ENCODE results near the gene TEDC2.

TEDC2 gene

GRCh38 chr16:2497695-2498484 is 38.0 kb downstream of the TEDC2 start:
- no peak for DNase-seq

GRCh38 chr16:2498531-2499253 is 38.8 kb downstream of the TEDC2 start:
- no peak for DNase-seq

GRCh38 chr16:2499454-2499853 is 39.5 kb downstream of the TEDC2 start:
- DNase-seq, result no peak

GRCh38 chr16:2499890-2500429 is 40.1 kb downstream of the TEDC2 start:
- no peak for DNase-seq

DNA sequence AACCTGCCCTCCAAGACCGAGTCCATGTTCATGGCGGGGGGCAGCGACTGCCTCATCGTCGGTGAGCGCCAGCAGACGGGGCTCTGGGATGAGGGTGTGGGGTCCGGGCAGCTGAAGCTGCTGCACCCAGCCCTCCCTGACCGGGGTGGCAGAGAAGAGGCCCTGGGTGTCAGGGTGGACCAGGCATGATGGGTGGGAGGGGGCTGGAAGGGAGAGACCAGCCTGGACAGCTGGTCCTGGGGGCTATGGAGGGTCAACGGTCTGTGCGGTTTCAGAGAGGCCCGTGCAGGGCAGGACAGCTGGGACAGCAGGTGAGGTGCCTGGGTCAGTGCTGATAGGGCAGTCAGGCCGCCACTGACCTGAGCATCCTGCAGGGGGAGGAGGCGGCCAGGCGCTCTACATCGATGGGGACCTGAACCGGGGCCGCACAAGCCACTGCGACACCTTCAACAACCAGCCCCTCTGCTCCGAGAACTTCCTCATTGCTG is 40.6 kb downstream of the TEDC2 start:
- no peak for DNase-seq

- peak; percentile 52 for DNase-seq
Observed at GRCh38 chr16:2500918-2501750, 41.2 kb downstream of the TEDC2 start.

GRCh38 chr16:2501946-2502895 is 42.3 kb downstream of the TEDC2 start:
- no peak for DNase-seq

DNA sequence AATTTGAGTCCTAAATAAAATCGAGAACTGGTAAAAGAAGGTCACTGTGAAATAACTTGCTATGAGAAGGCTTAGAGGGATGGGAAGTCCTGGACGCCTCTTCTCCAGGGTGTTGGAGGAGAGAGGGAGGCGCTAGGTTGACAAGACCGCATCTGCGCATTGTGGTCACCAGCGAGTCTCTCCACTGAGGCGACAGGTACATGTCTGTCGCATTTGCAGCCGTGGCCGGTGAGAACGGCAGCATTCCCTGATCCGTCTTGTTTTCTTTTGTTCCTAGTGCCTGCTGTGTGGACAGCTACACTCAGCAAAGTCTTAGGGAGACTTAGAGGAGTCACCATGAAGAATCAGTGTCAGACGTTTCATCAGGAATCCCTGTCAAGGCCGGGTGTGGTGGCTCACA is 45.8 kb downstream of the TEDC2 start:
- DNase-seq, result no peak

- DNase-seq, result no peak
Observed at GRCh38 chr16:2507052-2507659, 47.2 kb downstream of the TEDC2 start.

DNA sequence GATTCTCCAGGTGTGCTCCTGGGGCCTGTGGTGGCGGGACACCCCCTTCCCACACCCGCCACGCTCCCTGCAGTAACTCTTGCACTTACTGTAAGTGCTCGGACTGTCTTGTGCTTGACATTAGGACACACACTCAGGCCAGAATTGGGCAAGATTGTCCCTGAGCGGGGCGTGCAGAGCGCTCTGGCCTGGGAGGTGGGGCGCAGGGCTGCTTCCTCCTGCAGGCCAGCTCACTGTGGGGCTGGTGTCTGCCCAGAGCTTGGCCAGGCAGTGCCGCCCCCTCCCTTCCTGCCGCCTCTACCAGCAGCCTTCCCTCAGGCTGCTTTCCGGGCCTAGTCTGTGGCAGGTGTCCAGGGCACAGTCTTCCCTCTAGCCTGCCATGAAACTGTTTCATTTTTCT is 47.8 kb downstream of the TEDC2 start:
- DNase-seq, result no peak

GRCh38 chr16:2508722-2509400 is 49.0 kb downstream of the TEDC2 start:
- DNase-seq, result no peak

DNA sequence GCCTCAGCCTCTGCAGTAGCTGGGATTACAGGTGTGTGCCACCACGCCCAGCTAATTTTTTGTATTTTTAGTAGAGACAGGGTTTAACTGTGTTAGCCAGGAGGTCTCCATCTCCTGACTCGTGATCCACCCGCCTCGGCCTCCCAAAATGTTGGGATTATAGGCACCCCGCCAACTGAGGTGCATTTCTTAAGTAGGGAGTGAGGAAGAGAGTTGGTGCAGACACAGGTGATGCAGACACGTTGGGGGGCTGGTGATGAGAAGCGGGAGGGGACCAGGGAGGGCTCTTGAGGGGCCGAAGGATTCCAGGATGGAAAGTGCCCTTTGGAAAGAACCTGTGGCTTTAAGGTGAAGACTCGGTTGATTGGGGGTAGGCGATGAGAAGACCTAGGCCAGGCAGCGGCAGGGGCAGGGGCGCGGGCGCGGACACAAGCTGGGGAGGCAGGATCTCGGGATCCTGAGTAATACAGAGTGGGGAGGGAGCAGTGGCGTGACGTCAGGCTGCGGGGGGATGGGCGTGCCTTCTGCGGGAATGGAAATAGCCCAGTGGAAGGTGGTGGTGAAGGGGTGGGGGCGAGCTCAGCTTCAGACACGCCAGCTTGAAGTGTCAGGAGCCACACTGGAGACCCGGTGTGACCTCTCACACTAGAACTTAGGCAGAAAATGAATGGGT is 51.4 kb downstream of the TEDC2 start:
- no peak for DNase-seq

- DNase-seq, result no peak
Observed at GRCh38 chr16:2511996-2512734, 52.3 kb downstream of the TEDC2 start.

- DNase-seq, result no peak
Observed at GRCh38 chr16:2512735-2513404, 53.0 kb downstream of the TEDC2 start.

DNA sequence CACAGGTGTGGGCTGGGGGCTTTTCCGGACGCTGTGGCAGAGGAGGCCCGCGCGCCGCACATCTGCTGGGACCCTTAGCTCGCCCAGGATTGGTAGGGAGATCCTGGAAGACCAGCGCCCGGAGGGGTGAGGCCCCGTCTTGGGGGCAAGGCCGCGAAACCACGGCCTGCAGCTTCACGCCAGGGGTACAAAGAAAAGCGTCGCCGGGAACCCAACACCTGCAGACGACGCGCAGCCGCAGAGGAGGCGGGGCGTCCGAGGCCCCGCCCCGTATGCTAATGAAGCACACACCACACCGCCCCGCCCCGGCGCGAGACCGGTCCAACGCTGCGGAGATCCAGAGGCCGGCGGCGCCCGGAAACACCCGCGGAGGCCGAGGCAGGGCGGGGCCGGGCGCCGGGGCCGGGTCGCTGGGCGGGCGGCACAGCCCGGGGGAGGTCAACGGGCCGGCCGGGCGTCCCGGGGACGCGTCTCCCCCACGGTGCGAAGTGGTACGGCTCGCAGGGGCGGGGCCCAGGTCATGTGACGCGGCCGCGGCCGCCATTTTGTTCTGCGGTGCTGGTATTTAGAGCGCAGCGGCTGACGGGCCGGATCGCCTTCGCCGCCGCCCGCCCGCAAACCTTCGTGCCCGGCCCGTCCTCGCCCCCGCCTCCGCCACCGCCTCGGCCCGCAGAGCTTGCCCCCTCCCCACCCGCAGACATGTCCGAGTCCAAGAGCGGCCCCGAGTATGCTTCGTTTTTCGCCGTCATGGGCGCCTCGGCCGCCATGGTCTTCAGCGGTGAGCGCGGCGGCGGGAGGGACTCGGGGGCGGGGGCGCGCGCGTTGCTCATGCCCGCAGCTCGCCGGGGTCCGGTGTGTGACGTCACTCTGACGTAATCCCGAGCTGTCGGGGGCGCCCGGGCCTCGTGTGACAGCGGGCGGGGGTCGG is 53.8 kb downstream of the TEDC2 start, which contains the start of gene ATP6V0C:
ATP6V0C (plus strand) TSS at position 548 of the 928 bp plus-strand sequence; CDS start at position 700, 152 bp downstream.
- DNase-seq, result peak; percentile 82

Measured in NCI-H226 (cell line).